ENCODE measurements around the gene SYNPR.
A peak's percentile ranks its signal among the peaks of the same experiment; 100 is the strongest.

The SYNPR gene

GRCh38 chr3:63562323-63562722 lies 284.2 kb downstream of the SYNPR start:
- no peak for DNase-seq

- DNase-seq: no peak
These were observed 285.5 kb downstream of the SYNPR start for GRCh38 chr3:63563572-63563971.

- DNase-seq: no peak
These were observed 287.1 kb downstream of the SYNPR start for GRCh38 chr3:63565220-63565619.

GRCh38 chr3:63571682-63572081 lies 293.6 kb downstream of the SYNPR start:
- DNase-seq: no peak

- peak; percentile 90 for DNase-seq
These were observed 298.7 kb downstream of the SYNPR start for GRCh38 chr3:63576846-63577245.

GRCh38 chr3:63578858-63579257 lies 300.8 kb downstream of the SYNPR start:
- no peak for DNase-seq

- no peak for DNase-seq
These were observed 302.0 kb downstream of the SYNPR start for GRCh38 chr3:63580151-63580550.

- no peak for DNase-seq
These were observed 304.9 kb downstream of the SYNPR start for GRCh38 chr3:63582943-63583500.

- DNase-seq: no peak
These were observed 306.6 kb downstream of the SYNPR start for GRCh38 chr3:63584681-63585080.

GRCh38 chr3:63585927-63586326 lies 307.8 kb downstream of the SYNPR start:
- no peak for DNase-seq

GRCh38 chr3:63588895-63589294 lies 310.8 kb downstream of the SYNPR start:
- DNase-seq: no peak

GRCh38 chr3:63593779-63594178 lies 315.7 kb downstream of the SYNPR start:
- no peak for DNase-seq

- no peak for DNase-seq
These were observed 317.1 kb downstream of the SYNPR start for GRCh38 chr3:63595221-63595620.

- no peak for DNase-seq
These were observed 318.9 kb downstream of the SYNPR start for GRCh38 chr3:63597019-63597418.

GRCh38 chr3:63607716-63608115 lies 329.6 kb downstream of the SYNPR start:
- DNase-seq: no peak

- no peak for DNase-seq
These were observed 331.3 kb downstream of the SYNPR start for GRCh38 chr3:63609408-63609807.

- DNase-seq: no peak
These were observed 331.7 kb downstream of the SYNPR start for GRCh38 chr3:63609834-63610233.

- no peak for DNase-seq
These were observed 333.3 kb downstream of the SYNPR start for GRCh38 chr3:63611382-63611781.

- DNase-seq: no peak
These were observed 335.5 kb downstream of the SYNPR start for GRCh38 chr3:63613561-63613960.

- DNase-seq: no peak
These were observed 339.3 kb downstream of the SYNPR start for GRCh38 chr3:63617391-63617790.

GRCh38 chr3:63624941-63625560 lies 346.9 kb downstream of the SYNPR start:
- peak; percentile 30 for DNase-seq

- no peak for DNase-seq
These were observed 353.6 kb downstream of the SYNPR start for GRCh38 chr3:63631670-63632069.

GRCh38 chr3:63635186-63635585 lies 357.1 kb downstream of the SYNPR start:
- DNase-seq: no peak

- no peak for DNase-seq
These were observed 361.7 kb downstream of the SYNPR start for GRCh38 chr3:63639806-63640205.

GRCh38 chr3:63642488-63642887 lies 364.4 kb downstream of the SYNPR start:
- DNase-seq: no peak
